ENCODE results near the gene ATAT1.

ATAT1 gene

GRCh38 chr6:30683183-30683979 lies 56.7 kb downstream of the ATAT1 start:
- no peak for DNase-seq (ENCODE audit: low read depth in 2 of 2, low spot score in 1 of 2)

GRCh38 chr6:30683980-30684338 lies 57.3 kb downstream of the ATAT1 start:
- no peak for DNase-seq (ENCODE audit: low read depth in 2 of 2, low spot score in 1 of 2)

- DNase-seq (ENCODE audit: low read depth in 2 of 2, low spot score in 1 of 2), result peak in 1 of 2 donors; percentile 40
These were observed 57.9 kb downstream of the ATAT1 start for GRCh38 chr6:30684386-30685156.

GRCh38 chr6:30685157-30686008 lies 58.7 kb downstream of the ATAT1 start:
- DNase-seq (ENCODE audit: low read depth in 2 of 2, low spot score in 1 of 2), result no peak

- DNase-seq (ENCODE audit: low read depth in 2 of 2, low spot score in 1 of 2), result peak; percentile 72
These were observed 59.6 kb downstream of the ATAT1 start, which contains the start of gene PPP1R18 for GRCh38 chr6:30686009-30686907. Gene PPP1R18, minus strand, starts transcription at chr6:30686645. Its CDS starts 627 bp downstream, at chr6:30686018.

GRCh38 chr6:30686908-30687658 lies 60.4 kb downstream of the ATAT1 start:
- DNase-seq (ENCODE audit: low read depth in 2 of 2, low spot score in 1 of 2), result peak; percentile 48 to 68

- DNase-seq (ENCODE audit: low read depth in 2 of 2, low spot score in 1 of 2), result no peak
These were observed 61.2 kb downstream of the ATAT1 start for GRCh38 chr6:30687659-30688431.

GRCh38 chr6:30688569-30688968 lies 61.9 kb downstream of the ATAT1 start:
- DNase-seq (ENCODE audit: low read depth in 2 of 2, low spot score in 1 of 2), result no peak

- DNase-seq (ENCODE audit: low read depth in 2 of 2, low spot score in 1 of 2), result no peak
These were observed 62.6 kb downstream of the ATAT1 start for GRCh38 chr6:30689022-30689865.

- no peak for DNase-seq (ENCODE audit: low read depth in 2 of 2, low spot score in 1 of 2)
These were observed 63.3 kb downstream of the ATAT1 start for GRCh38 chr6:30689985-30690384.

GRCh38 chr6:30690403-30691207 lies 63.9 kb downstream of the ATAT1 start, which contains the start of gene NRM:
Gene NRM, minus strand, starts transcription at chr6:30690984. Its CDS starts 10 bp downstream, at chr6:30690974.
- peak in 1 of 2 donors; percentile 46 for DNase-seq (ENCODE audit: low read depth in 2 of 2, low spot score in 1 of 2)

- DNase-seq (ENCODE audit: low read depth in 2 of 2, low spot score in 1 of 2), result no peak
These were observed 64.7 kb downstream of the ATAT1 start for GRCh38 chr6:30691208-30691847.

All from stimulated activated CD8-positive, alpha-beta memory T cell treated with anti-CD3 and anti-CD28 coated beads, Interleukin-4, amount 100 ng/mL, for 4 hours (primary cell).